ENCODE results near the gene RIPOR2.

The RIPOR2 gene

DNA sequence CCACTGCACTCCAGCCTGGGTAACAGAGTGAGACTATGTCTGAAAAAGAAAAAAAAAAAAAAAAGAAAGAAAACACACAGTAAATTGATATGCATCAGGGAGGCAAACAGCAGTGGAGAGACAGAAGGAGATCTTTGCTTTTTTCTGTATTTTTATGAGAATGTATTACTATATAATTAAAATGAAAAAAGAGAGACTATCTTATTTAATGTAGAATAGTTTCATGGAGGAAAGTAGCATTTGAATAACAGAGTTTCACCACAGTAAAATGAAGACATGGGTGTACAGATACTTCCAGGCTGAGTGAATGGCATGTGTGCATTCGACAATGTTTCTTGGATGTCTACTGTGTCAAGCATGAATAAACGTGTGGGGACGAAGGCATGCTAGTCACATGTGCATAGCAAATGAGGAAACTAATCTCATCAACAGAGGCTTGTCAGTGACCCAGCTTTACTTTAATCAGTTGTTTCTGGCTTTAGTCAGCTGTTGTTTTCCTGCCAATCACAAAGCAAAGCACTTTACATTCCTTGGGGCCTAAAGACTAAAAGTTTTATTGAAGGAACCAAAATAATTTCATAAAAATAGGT, 81.6 kb downstream of the RIPOR2 start:
- TF ChIP-seq, protein P1, sequence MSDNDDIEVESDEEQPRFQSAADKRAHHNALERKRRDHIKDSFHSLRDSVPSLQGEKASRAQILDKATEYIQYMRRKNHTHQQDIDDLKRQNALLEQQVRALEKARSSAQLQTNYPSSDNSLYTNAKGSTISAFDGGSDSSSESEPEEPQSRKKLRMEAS (IDR thresholded peaks at IDR 0.05; ENCODE audit: low read depth, low read length): no peak
- TF ChIP-seq POLR2A (IDR thresholded peaks at IDR 0.05; ENCODE audit: extremely low read depth, insufficient read length) (no peak), MYC (IDR thresholded peaks at IDR 0.05; ENCODE audit: low read depth, low read length) (no peak)
- TF ChIP-seq, protein P2, sequence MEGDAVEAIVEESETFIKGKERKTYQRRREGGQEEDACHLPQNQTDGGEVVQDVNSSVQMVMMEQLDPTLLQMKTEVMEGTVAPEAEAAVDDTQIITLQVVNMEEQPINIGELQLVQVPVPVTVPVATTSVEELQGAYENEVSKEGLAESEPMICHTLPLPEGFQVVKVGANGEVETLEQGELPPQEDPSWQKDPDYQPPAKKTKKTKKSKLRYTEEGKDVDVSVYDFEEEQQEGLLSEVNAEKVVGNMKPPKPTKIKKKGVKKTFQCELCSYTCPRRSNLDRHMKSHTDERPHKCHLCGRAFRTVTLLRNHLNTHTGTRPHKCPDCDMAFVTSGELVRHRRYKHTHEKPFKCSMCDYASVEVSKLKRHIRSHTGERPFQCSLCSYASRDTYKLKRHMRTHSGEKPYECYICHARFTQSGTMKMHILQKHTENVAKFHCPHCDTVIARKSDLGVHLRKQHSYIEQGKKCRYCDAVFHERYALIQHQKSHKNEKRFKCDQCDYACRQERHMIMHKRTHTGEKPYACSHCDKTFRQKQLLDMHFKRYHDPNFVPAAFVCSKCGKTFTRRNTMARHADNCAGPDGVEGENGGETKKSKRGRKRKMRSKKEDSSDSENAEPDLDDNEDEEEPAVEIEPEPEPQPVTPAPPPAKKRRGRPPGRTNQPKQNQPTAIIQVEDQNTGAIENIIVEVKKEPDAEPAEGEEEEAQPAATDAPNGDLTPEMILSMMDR (IDR thresholded peaks at IDR 0.05; ENCODE audit: low read depth, low read length): no peak
- no peak overlapping the region for H3K4me3 ChIP-seq (ENCODE audit: low read depth, low read length)
- DNase-seq (ENCODE audit: low read depth): no peak

DNA sequence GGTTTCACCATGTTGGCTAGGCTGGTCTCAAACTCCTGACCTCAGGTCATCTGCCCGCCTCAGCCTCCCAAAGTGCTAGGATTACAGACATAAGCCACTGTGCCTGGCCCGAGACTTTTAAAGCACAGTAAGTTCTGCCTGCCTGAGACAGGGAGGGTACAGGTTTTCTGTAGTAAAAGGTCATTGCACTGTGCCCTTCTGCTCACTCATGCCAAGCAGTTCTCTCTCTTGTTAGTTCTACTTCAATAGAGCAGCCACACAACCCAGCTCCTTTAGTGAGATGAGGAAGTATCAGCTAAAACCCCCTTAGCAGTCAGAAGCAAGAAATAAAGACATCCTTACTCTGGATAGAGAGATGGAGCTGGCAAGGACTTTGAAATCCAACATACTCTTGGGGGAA, 84.7 kb downstream of the RIPOR2 start:
- H3K4me3 ChIP-seq (ENCODE audit: low read depth, low read length): no peak overlapping the region
- DNase-seq (ENCODE audit: low read depth): no peak
- TF ChIP-seq, protein P1 (IDR thresholded peaks at IDR 0.05; ENCODE audit: low read depth, low read length): no peak
- no peak for TF ChIP-seq POLR2A (IDR thresholded peaks at IDR 0.05; ENCODE audit: extremely low read depth, insufficient read length)
- TF ChIP-seq, protein P2 (IDR thresholded peaks at IDR 0.05; ENCODE audit: low read depth, low read length): no peak
- TF ChIP-seq MYC (IDR thresholded peaks at IDR 0.05; ENCODE audit: low read depth, low read length): no peak

DNA sequence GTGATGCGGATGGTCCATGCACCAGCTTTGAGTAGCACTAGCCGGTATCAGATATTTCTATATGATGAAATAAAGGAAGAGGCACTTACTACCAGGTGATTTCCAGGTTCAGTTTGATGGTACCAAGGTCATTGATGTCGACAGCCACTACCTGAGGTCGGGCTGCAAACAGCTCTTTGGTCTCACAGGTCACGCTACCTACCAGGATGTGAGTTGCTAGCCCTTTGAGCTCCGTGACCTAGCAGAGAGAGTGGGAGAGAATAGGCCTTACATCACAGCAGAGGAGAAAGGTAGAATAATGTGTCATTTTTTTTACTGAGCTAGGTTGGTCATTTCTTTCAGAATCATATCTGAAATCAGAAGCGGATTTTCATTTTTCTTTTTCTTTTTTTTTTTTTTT, 86.0 kb downstream of the RIPOR2 start:
- TF ChIP-seq, protein P1 (IDR thresholded peaks at IDR 0.05; ENCODE audit: low read depth, low read length): no peak
- no peak for TF ChIP-seq POLR2A (IDR thresholded peaks at IDR 0.05; ENCODE audit: extremely low read depth, insufficient read length)
- no peak for TF ChIP-seq MYC (IDR thresholded peaks at IDR 0.05; ENCODE audit: low read depth, low read length)
- TF ChIP-seq, protein P2 (IDR thresholded peaks at IDR 0.05; ENCODE audit: low read depth, low read length): no peak
- H3K4me3 ChIP-seq (ENCODE audit: low read depth, low read length): no peak overlapping the region
- no peak for DNase-seq (ENCODE audit: low read depth)

DNA sequence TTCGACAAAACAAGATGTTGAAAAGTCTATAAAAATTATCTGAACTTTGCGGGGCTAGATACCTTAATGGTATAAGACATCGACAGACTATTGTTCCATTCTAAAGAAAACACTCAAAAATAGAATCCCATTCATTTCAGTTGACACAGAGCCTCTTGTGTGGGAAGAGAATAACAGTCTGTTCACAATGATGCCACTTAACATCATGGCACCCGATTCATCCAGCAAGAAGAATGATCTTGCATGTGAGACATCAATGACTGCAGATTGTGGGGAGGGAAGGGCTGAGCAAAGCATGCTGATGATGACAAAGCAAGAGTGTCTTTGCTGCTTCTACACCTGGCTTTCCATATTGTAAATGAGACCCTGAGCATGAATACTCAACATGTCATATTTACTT, 87.3 kb downstream of the RIPOR2 start:
- H3K4me3 ChIP-seq (ENCODE audit: low read depth, low read length): no peak overlapping the region
- no peak for TF ChIP-seq POLR2A (IDR thresholded peaks at IDR 0.05; ENCODE audit: extremely low read depth, insufficient read length)
- TF ChIP-seq, protein P2 (IDR thresholded peaks at IDR 0.05; ENCODE audit: low read depth, low read length): no peak
- TF ChIP-seq MYC (IDR thresholded peaks at IDR 0.05; ENCODE audit: low read depth, low read length): no peak
- TF ChIP-seq, protein P1 (IDR thresholded peaks at IDR 0.05; ENCODE audit: low read depth, low read length): no peak
- DNase-seq (ENCODE audit: low read depth): no peak

DNA sequence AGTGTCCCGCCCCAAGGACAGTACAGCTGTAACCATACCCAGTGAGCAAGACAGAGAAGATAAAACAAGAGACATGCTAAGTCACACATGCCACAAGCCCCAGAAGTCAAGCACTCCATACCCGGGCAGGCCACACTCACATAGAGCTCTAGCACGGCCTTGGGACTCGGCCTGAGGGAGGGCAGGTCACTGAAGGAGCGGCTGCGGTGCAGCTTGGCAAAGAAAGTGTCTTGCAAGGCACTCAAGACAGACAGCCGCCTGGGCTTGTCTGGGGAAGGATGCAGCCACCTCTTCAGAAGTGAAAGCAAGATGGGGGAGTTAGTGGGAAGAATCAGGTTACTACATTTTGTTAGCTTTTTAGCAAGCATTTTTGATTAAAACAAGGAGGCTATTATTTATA, 88.4 kb downstream of the RIPOR2 start:
- no peak for DNase-seq (ENCODE audit: low read depth)
- H3K4me3 ChIP-seq (ENCODE audit: low read depth, low read length): no peak overlapping the region
- no peak for TF ChIP-seq POLR2A (IDR thresholded peaks at IDR 0.05; ENCODE audit: extremely low read depth, insufficient read length)

DNA sequence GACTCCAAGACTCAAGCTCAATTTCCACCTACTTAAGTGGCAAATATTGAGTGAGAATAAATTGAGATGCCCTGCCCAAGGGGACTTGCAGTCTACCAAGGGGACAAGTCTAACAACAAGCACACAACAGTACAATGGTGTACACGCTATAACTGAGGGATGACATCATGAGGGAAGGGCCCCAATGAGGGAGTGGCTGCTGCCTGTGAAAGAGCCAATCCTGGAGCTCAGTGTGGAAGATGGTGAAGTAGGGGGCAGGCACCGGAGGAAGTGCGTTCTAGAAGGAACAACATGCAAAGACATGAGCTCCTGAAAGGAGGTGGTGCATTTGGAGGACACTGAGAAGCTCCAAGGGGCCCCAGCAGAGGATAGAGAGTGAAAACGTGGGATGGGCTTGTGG, 90.2 kb downstream of the RIPOR2 start:
- no peak for DNase-seq (ENCODE audit: low read depth)
- TF ChIP-seq, protein P1 (IDR thresholded peaks at IDR 0.05; ENCODE audit: low read depth, low read length): no peak
- TF ChIP-seq MYC (IDR thresholded peaks at IDR 0.05; ENCODE audit: low read depth, low read length) (no peak), POLR2A (IDR thresholded peaks at IDR 0.05; ENCODE audit: extremely low read depth, insufficient read length) (no peak)
- TF ChIP-seq, protein P2 (IDR thresholded peaks at IDR 0.05; ENCODE audit: low read depth, low read length): no peak
- no peak overlapping the region for H3K4me3 ChIP-seq (ENCODE audit: low read depth, low read length)
